ENCODE results near the gene RPS21. TPM values are rescaled to one million over a fixed set of nuclear protein-coding genes. Genes with fewer than 3 reads are reported as not detected.

The RPS21 gene
- total and polyA plus RNA-seq, 2 of the 13 experiments (the other 11 are each of a cell fraction or from before 2014, with no cell fraction given) = 2,647 to 11,063 TPM

- TF ChIP-seq, protein P1, sequence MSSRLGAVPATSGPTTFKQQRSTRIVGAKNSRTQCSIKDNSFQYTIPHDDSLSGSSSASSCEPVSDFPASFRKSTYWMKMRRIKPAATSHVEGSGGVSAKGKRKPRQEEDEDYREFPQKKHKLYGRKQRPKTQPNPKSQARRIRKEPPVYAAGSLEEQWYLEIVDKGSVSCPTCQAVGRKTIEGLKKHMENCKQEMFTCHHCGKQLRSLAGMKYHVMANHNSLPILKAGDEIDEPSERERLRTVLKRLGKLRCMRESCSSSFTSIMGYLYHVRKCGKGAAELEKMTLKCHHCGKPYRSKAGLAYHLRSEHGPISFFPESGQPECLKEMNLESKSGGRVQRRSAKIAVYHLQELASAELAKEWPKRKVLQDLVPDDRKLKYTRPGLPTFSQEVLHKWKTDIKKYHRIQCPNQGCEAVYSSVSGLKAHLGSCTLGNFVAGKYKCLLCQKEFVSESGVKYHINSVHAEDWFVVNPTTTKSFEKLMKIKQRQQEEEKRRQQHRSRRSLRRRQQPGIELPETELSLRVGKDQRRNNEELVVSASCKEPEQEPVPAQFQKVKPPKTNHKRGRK (CRISPR knock-in tag; IDR thresholded peaks at IDR 0.05) = peak; percentile 66; the same call in 1 of the 2 replicates
- TF ChIP-seq AFF4 (CRISPR knock-in tag; IDR thresholded peaks at IDR 0.05) (no peak), REXO4 (CRISPR knock-in tag; IDR thresholded peaks at IDR 0.05; ENCODE audit: borderline replicate concordance) (no peak), HDAC1 (CRISPR knock-in tag; IDR thresholded peaks at IDR 0.05) (no peak), YY1 (IDR thresholded peaks at IDR 0.05; ENCODE audit: insufficient read depth, insufficient replicate concordance, low read depth, low read length) (no peak), ZNF678 (CRISPR knock-in tag; IDR thresholded peaks at IDR 0.05) (no peak), ZNF510 (CRISPR knock-in tag; IDR thresholded peaks at IDR 0.05; ENCODE audit: low read depth) (no peak), IKZF4 (CRISPR knock-in tag; IDR thresholded peaks at IDR 0.05; ENCODE audit: borderline replicate concordance, low read depth, not compliant biosample characterization) (no peak), TSC22D2 (CRISPR knock-in tag; IDR thresholded peaks at IDR 0.05; ENCODE audit: borderline replicate concordance) (no peak), ZNF468 (CRISPR knock-in tag; IDR thresholded peaks at IDR 0.05) (no peak), ZNF44 (CRISPR knock-in tag; IDR thresholded peaks at IDR 0.05) (0 out of 2 replicates have a peak, but pooled peaks have one; percentile 61), ZNF331 (CRISPR knock-in tag; IDR thresholded peaks at IDR 0.05) (peak; percentile 44), MIER2 (CRISPR knock-in tag; IDR thresholded peaks at IDR 0.05) (0 out of 2 replicates have a peak, but pooled peaks have one; percentile 19), MEIS1 (CRISPR knock-in tag; IDR thresholded peaks at IDR 0.05; ENCODE audit: borderline replicate concordance) (no peak), TBP (CRISPR knock-in tag; IDR thresholded peaks at IDR 0.05) (no peak), HMGA1 (CRISPR knock-in tag; conservative IDR thresholded peaks at IDR 0.05) (no peak), ZNF598 (CRISPR knock-in tag; IDR thresholded peaks at IDR 0.05; ENCODE audit: borderline replicate concordance) (no peak)
- TF ChIP-seq, protein P2, sequence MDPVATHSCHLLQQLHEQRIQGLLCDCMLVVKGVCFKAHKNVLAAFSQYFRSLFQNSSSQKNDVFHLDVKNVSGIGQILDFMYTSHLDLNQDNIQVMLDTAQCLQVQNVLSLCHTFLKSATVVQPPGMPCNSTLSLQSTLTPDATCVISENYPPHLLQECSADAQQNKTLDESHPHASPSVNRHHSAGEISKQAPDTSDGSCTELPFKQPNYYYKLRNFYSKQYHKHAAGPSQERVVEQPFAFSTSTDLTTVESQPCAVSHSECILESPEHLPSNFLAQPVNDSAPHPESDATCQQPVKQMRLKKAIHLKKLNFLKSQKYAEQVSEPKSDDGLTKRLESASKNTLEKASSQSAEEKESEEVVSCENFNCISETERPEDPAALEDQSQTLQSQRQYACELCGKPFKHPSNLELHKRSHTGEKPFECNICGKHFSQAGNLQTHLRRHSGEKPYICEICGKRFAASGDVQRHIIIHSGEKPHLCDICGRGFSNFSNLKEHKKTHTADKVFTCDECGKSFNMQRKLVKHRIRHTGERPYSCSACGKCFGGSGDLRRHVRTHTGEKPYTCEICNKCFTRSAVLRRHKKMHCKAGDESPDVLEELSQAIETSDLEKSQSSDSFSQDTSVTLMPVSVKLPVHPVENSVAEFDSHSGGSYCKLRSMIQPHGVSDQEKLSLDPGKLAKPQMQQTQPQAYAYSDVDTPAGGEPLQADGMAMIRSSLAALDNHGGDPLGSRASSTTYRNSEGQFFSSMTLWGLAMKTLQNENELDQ (CRISPR knock-in tag; IDR thresholded peaks at IDR 0.05; ENCODE audit: borderline replicate concordance) = no peak
- TF ChIP-seq, protein P3, sequence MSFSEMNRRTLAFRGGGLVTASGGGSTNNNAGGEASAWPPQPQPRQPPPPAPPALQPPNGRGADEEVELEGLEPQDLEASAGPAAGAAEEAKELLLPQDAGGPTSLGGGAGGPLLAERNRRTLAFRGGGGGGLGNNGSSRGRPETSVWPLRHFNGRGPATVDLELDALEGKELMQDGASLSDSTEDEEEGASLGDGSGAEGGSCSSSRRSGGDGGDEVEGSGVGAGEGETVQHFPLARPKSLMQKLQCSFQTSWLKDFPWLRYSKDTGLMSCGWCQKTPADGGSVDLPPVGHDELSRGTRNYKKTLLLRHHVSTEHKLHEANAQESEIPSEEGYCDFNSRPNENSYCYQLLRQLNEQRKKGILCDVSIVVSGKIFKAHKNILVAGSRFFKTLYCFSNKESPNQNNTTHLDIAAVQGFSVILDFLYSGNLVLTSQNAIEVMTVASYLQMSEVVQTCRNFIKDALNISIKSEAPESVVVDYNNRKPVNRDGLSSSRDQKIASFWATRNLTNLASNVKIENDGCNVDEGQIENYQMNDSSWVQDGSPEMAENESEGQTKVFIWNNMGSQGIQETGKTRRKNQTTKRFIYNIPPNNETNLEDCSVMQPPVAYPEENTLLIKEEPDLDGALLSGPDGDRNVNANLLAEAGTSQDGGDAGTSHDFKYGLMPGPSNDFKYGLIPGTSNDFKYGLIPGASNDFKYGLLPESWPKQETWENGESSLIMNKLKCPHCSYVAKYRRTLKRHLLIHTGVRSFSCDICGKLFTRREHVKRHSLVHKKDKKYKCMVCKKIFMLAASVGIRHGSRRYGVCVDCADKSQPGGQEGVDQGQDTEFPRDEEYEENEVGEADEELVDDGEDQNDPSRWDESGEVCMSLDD (CRISPR knock-in tag; IDR thresholded peaks at IDR 0.05; ENCODE audit: borderline replicate concordance) = peak; percentile 88
Observed at GRCh38 chr20:62406635-62407176, 19.8 kb downstream of the RPS21 start (continued).

Measured in HepG2 (cell line).